ENCODE measurements around the gene TMED7. TPM values are rescaled to one million over a fixed set of nuclear protein-coding genes. Genes with fewer than 3 reads are reported as not detected.

Gene TMED7
- total and polyA plus RNA-seq, 2 of the 8 experiments (the other 6 are each of a cell fraction or from before 2014, with no cell fraction given): 43.8 to 75.2 TPM

DNA sequence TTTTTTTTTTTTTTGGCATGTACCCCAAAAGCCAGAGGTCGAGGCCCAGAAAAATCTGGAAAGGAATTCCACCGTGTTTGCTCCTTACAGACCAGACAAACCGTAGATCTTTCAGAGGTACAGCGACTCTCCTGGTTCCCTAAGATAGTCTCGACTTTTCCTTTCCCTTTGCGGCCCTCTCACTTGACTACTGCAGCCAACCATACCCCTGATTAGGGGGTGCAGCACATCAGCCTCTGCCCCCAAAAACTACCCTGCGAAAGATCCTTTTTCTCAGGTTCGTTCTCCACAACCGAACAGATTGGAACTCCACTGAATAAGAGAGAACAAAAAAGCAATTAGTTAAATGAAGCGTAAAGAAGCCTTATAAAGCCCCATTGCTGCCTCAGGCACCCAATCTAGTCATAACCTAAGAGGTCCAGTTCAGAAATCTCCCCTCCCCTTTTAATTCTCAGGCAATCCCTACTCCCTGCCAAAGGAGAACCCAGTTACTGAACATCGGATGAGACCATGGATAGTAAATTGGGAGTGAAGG is 23.2 kb downstream of the TMED7 start (continued):
- TF ChIP-seq PHF8 (conservative IDR thresholded peaks at IDR 0.05; ENCODE audit: low read depth, low read length): no peak
- TF ChIP-seq CBX5 (IDR thresholded peaks at IDR 0.05; ENCODE audit: low read depth, low read length): no peak
- TF ChIP-seq CBX8 (IDR thresholded peaks at IDR 0.05; ENCODE audit: borderline replicate concordance, low read depth, low read length): no peak
- no peak for TF ChIP-seq GABPA (IDR thresholded peaks at IDR 0.05; ENCODE audit: borderline replicate concordance, insufficient read depth, low read length)
- no peak for TF ChIP-seq RBBP5 (IDR thresholded peaks at IDR 0.05; ENCODE audit: borderline replicate concordance, low read depth, low read length)
- no peak for TF ChIP-seq NANOG (IDR thresholded peaks at IDR 0.05; ENCODE audit: insufficient read depth, low read depth, low read length, poor library complexity, severe bottlenecking)
